Measurements from ENCODE around the gene FBXL19.

FBXL19 gene

DNA sequence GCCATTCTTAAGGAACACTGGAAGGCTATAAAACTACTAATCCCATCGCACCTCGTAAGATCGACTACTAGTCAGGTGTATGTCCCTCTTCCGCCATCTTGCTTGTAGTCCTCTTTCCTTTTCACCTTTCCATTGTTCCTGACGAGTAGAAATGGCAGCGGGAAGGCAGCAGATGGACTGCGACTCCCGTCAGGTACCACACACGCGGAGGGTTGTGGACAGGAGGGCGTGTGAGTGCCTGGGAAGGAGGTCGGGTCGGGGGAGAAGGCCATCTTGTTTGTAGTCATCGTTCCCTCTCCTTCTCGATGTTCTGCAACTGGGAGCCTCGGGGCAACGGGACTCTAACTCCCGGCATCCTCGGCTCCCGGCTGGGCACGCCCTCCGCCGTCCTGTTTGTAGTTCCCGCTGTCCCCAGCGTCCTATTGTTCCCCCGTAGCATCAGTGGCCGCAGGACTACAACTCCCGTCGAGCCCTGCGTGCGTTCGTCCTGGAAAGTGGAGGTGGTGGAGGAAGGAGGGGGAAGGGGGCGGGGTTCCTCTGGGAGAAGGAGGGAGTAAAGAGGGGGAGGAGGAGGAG is 324 bp upstream of the FBXL19 start (continued):
- TF ChIP-seq, protein P1, sequence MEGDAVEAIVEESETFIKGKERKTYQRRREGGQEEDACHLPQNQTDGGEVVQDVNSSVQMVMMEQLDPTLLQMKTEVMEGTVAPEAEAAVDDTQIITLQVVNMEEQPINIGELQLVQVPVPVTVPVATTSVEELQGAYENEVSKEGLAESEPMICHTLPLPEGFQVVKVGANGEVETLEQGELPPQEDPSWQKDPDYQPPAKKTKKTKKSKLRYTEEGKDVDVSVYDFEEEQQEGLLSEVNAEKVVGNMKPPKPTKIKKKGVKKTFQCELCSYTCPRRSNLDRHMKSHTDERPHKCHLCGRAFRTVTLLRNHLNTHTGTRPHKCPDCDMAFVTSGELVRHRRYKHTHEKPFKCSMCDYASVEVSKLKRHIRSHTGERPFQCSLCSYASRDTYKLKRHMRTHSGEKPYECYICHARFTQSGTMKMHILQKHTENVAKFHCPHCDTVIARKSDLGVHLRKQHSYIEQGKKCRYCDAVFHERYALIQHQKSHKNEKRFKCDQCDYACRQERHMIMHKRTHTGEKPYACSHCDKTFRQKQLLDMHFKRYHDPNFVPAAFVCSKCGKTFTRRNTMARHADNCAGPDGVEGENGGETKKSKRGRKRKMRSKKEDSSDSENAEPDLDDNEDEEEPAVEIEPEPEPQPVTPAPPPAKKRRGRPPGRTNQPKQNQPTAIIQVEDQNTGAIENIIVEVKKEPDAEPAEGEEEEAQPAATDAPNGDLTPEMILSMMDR (tag by site-specific recombination; IDR thresholded peaks at IDR 0.05) = no peak
- peak; percentile 100 for TF ChIP-seq SP3 (tag by site-specific recombination; IDR thresholded peaks at IDR 0.05)
- TF ChIP-seq KLF9 (tag by site-specific recombination; IDR thresholded peaks at IDR 0.05; ENCODE audit: low read depth) = peak; percentile 99
- TF ChIP-seq ZNF239 (tag by site-specific recombination; IDR thresholded peaks at IDR 0.05) = no peak
- peak; percentile 99 for TF ChIP-seq ZNF600 (tag by site-specific recombination; IDR thresholded peaks at IDR 0.05)
- TF ChIP-seq, protein P2, sequence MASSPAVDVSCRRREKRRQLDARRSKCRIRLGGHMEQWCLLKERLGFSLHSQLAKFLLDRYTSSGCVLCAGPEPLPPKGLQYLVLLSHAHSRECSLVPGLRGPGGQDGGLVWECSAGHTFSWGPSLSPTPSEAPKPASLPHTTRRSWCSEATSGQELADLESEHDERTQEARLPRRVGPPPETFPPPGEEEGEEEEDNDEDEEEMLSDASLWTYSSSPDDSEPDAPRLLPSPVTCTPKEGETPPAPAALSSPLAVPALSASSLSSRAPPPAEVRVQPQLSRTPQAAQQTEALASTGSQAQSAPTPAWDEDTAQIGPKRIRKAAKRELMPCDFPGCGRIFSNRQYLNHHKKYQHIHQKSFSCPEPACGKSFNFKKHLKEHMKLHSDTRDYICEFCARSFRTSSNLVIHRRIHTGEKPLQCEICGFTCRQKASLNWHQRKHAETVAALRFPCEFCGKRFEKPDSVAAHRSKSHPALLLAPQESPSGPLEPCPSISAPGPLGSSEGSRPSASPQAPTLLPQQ (tag by site-specific recombination; IDR thresholded peaks at IDR 0.05) = peak; percentile 38
- no peak for TF ChIP-seq ZNF16 (tag by site-specific recombination; IDR thresholded peaks at IDR 0.05; ENCODE audit: low read depth)
- TF ChIP-seq ZNF473 (tag by site-specific recombination; IDR thresholded peaks at IDR 0.05) = no peak
- TF ChIP-seq, protein P3, sequence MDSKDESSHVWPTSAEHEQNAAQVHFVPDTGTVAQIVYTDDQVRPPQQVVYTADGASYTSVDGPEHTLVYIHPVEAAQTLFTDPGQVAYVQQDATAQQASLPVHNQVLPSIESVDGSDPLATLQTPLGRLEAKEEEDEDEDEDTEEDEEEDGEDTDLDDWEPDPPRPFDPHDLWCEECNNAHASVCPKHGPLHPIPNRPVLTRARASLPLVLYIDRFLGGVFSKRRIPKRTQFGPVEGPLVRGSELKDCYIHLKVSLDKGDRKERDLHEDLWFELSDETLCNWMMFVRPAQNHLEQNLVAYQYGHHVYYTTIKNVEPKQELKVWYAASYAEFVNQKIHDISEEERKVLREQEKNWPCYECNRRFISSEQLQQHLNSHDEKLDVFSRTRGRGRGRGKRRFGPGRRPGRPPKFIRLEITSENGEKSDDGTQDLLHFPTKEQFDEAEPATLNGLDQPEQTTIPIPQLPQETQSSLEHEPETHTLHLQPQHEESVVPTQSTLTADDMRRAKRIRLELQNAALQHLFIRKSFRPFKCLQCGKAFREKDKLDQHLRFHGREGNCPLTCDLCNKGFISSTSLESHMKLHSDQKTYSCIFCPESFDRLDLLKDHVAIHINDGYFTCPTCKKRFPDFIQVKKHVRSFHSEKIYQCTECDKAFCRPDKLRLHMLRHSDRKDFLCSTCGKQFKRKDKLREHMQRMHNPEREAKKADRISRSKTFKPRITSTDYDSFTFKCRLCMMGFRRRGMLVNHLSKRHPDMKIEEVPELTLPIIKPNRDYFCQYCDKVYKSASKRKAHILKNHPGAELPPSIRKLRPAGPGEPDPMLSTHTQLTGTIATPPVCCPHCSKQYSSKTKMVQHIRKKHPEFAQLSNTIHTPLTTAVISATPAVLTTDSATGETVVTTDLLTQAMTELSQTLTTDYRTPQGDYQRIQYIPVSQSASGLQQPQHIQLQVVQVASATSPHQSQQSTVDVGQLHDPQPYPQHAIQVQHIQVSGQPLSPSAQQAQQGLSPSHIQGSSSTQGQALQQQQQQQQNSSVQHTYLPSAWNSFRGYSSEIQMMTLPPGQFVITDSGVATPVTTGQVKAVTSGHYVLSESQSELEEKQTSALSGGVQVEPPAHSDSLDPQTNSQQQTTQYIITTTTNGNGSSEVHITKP (tag by site-specific recombination; IDR thresholded peaks at IDR 0.05) = peak; percentile 85
- TF ChIP-seq ZBTB1 (tag by site-specific recombination; IDR thresholded peaks at IDR 0.05) = 0 out of 2 replicates have a peak, but pooled peaks have one; percentile 68
- TF ChIP-seq, protein P4, sequence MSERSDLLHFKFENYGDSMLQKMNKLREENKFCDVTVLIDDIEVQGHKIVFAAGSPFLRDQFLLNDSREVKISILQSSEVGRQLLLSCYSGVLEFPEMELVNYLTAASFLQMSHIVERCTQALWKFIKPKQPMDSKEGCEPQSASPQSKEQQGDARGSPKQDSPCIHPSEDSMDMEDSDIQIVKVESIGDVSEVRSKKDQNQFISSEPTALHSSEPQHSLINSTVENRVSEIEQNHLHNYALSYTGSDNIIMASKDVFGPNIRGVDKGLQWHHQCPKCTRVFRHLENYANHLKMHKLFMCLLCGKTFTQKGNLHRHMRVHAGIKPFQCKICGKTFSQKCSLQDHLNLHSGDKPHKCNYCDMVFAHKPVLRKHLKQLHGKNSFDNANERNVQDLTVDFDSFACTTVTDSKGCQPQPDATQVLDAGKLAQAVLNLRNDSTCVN (tag by site-specific recombination; optimal IDR thresholded peaks at IDR 0.05) = no peak
- no peak for TF ChIP-seq ZNF19 (tag by site-specific recombination; IDR thresholded peaks at IDR 0.05; ENCODE audit: low read depth)
- TF ChIP-seq SCRT1 (tag by site-specific recombination; IDR thresholded peaks at IDR 0.05; ENCODE audit: borderline replicate concordance) = no peak
- TF ChIP-seq, protein P5, sequence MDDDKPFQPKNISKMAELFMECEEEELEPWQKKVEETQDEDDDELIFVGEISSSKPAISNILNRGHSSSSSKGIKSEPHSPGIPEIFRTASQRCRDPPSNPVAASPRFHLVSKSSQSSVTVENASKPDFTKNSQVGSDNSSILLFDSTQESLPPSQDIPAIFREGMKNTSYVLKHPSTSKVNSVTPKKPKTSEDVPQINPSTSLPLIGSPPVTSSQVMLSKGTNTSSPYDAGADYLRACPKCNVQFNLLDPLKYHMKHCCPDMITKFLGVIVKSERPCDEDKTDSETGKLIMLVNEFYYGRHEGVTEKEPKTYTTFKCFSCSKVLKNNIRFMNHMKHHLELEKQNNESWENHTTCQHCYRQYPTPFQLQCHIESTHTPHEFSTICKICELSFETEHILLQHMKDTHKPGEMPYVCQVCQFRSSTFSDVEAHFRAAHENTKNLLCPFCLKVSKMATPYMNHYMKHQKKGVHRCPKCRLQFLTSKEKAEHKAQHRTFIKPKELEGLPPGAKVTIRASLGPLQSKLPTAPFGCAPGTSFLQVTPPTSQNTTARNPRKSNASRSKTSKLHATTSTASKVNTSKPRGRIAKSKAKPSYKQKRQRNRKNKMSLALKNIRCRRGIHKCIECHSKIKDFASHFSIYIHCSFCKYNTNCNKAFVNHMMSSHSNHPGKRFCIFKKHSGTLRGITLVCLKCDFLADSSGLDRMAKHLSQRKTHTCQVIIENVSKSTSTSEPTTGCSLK (tag by site-specific recombination; IDR thresholded peaks at IDR 0.05) = no peak
- TF ChIP-seq ZNF501 (tag by site-specific recombination; IDR thresholded peaks at IDR 0.05) = no peak
- peak; percentile 89 for TF ChIP-seq ZNF10 (tag by site-specific recombination; IDR thresholded peaks at IDR 0.05)
- peak; percentile 99 for TF ChIP-seq YY2 (tag by site-specific recombination; IDR thresholded peaks at IDR 0.05)
- TF ChIP-seq ZNF549 (tag by site-specific recombination; IDR thresholded peaks at IDR 0.05) = no peak
- TF ChIP-seq BCL11A (tag by site-specific recombination; IDR thresholded peaks at IDR 0.05; ENCODE audit: low read depth) = no peak
- no peak for TF ChIP-seq ZNF354C (tag by site-specific recombination; IDR thresholded peaks at IDR 0.05; ENCODE audit: borderline replicate concordance, low read depth)
- no peak for TF ChIP-seq ZNF677 (tag by site-specific recombination; IDR thresholded peaks at IDR 0.05)
- peak; percentile 93 for TF ChIP-seq ZFHX2 (tag by site-specific recombination; conservative IDR thresholded peaks at IDR 0.05)
- no peak for TF ChIP-seq RBAK (tag by site-specific recombination; IDR thresholded peaks at IDR 0.05)
- peak; percentile 98 for TF ChIP-seq KLF16 (tag by site-specific recombination; IDR thresholded peaks at IDR 0.05)
- TF ChIP-seq, protein P6, sequence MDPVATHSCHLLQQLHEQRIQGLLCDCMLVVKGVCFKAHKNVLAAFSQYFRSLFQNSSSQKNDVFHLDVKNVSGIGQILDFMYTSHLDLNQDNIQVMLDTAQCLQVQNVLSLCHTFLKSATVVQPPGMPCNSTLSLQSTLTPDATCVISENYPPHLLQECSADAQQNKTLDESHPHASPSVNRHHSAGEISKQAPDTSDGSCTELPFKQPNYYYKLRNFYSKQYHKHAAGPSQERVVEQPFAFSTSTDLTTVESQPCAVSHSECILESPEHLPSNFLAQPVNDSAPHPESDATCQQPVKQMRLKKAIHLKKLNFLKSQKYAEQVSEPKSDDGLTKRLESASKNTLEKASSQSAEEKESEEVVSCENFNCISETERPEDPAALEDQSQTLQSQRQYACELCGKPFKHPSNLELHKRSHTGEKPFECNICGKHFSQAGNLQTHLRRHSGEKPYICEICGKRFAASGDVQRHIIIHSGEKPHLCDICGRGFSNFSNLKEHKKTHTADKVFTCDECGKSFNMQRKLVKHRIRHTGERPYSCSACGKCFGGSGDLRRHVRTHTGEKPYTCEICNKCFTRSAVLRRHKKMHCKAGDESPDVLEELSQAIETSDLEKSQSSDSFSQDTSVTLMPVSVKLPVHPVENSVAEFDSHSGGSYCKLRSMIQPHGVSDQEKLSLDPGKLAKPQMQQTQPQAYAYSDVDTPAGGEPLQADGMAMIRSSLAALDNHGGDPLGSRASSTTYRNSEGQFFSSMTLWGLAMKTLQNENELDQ (tag by site-specific recombination; IDR thresholded peaks at IDR 0.05; ENCODE audit: low read depth) = no peak
